CD4-positive, alpha-beta T cell treated with Interleukin-17A for 1 hour (primary cell): ENCODE results near the gene TPO.
"Not testable (repeated sequence)": the region's sequence is repeated elsewhere in the genome, so short reads cannot be mapped to it uniquely, and the experiment has no call there.

Experiments used
- DNase-seq: peaks from one replicate; pipeline ENCODE4 v3.0.0-alpha.2; 2020

TPO gene

GRCh38 chr2:1405967-1406366 lies 7.3 kb upstream of the TPO start:
- DNase-seq, result no peak

- DNase-seq, result no peak
Observed at GRCh38 chr2:1406434-1406833, 6.8 kb upstream of the TPO start.

DNA sequence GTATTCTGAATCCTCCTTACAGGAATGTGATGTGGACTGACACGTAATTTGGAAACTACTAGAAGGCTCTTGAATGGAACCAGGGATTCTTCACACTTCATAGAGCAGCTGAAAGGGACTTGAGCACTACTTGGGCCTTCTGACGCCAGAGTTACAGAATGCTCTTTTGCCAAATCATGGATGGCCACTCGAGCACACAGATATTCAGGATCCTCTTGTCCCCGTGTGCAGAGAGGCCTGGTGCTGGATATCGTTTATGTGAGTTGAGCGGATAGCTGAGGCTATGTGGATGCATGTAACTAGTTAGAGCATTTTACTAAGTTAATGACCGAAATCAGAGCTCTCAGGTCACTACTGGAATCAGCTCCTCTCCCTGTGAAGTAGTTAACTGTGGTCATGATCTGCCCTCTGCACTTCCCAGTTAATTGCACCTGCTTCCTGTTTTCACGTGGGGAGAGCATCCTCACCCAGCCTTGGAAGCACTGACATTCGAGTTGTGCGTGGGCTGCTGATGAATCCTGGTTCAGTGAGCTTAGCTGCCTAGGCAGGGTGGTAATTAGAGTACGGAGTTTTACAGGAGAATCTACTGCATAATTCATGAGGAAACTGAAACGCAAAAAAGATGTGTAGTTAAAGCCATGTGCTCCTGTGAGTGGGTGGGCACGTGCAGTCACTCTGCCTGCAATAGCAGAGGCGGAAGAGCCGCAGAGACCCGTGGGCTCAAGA lies 5.2 kb upstream of the TPO start:
- no peak for DNase-seq

DNA sequence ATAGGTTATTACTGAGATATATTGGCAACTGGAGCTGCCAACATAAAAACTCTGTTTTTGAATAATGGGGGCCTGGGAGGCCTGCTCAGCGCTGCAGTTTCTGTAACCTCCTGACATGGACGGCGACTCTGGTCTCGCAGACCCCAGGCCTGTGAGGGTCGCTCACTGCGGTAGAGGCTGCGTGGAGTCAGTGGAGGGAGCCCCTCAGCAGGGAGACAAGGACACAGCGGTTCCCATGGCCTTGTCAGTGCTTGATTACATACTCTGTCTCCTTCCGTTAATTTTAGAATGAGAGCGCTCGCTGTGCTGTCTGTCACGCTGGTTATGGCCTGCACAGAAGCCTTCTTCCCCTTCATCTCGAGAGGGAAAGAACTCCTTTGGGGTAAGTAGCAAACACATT lies 858 bp downstream of the TPO start:
- DNase-seq, result no peak

- DNase-seq, result not testable (repeated sequence)
Observed at GRCh38 chr2:1414901-1415300, 1.6 kb downstream of the TPO start.

DNA sequence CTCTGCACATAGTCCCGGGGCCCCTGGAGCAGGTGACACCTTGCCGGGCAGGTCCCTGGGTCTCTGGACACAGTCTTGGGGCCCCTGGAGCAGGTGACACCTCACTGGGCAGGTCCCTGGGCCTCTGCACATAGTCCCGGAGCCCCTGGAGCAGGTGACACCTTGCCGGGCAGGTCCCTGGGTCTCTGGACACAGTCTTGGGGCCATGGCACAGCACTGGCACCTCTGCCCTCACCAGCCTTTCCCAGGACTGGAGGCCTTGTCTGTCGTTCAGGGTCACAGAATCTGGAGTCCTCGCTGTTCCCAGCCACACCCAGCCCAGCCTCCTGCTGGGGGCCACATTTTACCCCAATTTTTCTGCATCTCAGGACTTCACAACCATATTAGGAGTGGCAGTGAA lies 2.2 kb downstream of the TPO start:
- no peak for DNase-seq

- no peak for DNase-seq
Observed at GRCh38 chr2:1418566-1418965, 5.3 kb downstream of the TPO start.

DNA sequence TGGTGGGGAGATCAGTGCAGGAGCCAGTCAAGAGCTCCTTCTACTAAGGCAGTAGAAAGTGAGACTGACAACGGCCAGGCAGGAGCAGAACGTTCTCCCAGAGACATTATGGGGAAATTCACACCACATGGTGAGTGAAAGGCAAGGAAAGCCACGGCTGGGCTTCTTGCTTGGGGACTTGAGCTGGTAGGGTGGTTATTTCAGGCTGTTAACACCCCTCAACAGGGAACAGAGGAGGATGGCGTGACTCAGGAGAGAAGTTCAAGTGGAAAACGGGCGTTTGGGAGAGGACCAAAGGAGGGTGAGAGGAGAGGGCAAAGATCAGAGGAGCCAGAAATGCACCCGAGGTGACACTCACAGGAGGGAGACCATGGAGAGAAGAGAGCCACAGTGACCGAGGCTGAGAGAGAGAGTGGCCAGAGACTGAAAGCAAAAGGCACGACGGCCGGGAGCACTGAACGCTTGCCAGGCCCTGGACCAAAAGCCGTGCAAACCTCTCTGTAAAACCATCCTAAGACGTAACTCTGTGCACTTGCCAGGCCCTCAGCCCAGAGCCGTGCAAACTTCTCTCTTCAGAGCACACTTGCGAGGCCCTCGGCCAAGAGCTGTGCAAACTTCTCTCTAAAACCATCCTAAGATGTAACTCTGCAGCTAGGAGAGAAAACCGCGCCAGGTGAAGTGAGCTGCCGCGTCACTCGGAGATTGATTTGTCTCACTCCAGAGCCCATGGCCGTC lies 7.7 kb downstream of the TPO start:
- DNase-seq, result no peak

GRCh38 chr2:1421731-1422130 lies 8.5 kb downstream of the TPO start:
- no peak for DNase-seq

DNA sequence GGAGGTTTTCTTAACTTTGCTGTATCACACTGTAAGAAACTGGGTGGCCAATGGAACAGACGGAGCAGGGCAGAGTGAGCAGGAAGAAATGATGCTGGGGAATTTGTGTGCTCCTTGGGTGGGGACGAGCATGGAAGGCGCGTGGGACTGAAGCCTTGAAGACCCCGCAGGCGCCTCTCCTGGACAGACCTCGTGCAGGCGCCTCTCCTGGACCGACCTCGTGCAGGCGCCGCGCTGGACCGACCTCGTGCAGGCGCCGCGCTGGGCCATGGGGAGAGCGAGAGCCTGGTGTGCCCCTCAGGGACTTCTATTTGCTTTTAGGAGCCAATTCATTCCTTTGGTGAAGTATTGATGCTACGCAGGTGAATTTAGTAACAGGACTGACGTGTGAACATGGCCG lies 8.9 kb downstream of the TPO start:
- DNase-seq, result no peak

GRCh38 chr2:1422716-1423285 lies 9.5 kb downstream of the TPO start:
- DNase-seq, result no peak

- no peak for DNase-seq
Observed at GRCh38 chr2:1427086-1427485, 13.8 kb downstream of the TPO start.

GRCh38 chr2:1429895-1430294 lies 16.6 kb downstream of the TPO start:
- DNase-seq, result no peak

DNA sequence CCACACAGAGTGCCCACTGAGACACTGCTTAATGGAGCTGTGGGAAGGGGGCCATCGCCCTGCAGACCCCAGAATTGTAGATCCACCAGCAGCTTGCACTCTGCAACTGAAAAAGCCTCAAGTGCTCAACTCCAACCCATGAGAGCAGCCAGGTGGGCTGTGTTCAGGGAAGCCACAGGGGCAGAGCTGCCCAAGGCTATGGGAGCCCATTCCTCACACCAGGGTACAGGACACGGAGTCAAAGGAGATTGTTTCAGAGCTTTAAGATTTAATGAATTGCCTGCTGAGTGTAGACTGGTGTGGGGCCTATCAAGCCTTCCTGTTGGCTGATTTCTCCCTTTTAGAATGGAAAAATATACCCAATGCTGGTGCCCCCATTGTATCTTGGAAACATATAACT lies 17.2 kb downstream of the TPO start:
- no peak for DNase-seq

GRCh38 chr2:1431886-1432400 lies 18.7 kb downstream of the TPO start:
- DNase-seq, result no peak

DNA sequence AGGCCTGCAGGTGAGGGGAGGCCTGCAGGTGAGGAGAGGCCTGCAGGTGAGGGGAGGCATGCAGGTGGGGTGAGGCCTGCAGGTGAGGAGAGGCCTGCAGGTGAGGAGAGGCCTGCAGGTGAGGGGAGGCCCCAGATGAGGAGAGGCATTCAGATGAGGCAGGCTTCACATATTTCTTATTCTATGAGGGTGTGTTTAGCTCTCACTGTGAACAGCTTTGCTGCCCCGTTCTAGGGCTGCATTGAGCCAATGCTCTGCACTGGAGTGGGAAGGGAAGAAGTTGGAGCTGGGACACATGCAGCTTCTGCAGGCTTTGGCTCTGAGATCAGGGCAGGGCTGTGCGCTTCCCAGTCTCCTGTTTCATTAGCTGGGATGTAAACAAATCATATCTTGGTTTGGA lies 19.5 kb downstream of the TPO start:
- DNase-seq, result no peak

DNA sequence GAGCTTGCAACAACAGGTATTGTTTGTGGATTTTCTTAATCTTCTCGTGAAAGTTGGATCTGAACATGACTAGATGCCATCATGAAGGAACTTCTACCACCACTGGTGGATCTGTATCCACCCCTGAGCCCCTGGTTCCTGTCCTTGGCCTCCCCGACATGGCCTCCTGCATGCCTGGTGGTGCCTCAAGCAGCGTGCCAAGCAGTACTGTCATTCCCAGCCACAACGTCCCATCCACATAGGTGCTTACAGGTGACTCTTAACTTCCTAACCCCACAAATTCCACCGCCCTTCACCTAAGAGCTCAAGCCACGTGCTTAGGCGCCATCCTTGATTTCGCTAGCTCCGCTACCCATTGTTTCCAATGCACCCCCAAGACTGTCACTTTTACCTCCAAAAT lies 23.1 kb downstream of the TPO start:
- DNase-seq, result no peak

DNA sequence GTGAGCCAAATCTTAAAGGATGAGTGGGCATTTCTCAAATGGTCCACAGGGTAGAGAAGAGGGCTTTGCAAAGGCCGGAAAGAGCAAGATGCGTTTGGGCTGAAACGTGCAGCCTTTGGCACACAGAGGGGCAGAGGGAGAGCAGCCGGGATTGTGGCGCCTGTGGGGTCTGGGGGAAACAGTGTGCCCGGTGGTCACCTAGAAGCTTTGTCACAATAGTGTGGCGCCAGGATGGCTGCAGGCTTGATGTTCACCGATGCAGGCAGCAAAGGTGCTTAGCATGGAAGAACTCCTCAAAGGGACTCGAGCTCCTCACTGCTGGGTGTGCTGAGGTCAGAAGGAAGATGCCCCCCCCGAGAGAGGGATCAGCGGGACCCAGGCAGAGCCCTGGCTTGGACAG lies 23.8 kb downstream of the TPO start:
- no peak for DNase-seq

DNA sequence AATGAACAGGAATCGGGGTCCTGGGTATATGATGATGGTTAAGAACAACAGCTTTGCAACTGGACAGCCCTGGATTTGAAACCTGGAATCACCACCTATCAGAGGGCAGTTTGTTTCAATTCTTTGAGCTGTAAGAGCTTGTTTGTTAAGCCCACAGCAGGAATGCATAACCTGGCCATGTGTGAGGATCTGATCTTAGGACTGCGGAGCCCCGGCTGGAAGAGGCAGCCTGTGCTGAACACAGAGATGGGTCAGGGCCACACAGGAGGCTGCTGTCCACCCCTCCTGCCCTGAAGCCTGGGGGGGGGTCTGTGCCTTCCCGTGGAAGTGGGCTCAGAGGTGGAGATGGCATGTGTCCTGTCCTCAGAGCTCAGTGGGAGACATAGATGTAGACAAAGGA lies 24.3 kb downstream of the TPO start:
- no peak for DNase-seq

GRCh38 chr2:1438972-1439371 lies 25.7 kb downstream of the TPO start:
- no peak for DNase-seq

- DNase-seq, result no peak
Observed at GRCh38 chr2:1440581-1440980, 27.3 kb downstream of the TPO start.

DNA sequence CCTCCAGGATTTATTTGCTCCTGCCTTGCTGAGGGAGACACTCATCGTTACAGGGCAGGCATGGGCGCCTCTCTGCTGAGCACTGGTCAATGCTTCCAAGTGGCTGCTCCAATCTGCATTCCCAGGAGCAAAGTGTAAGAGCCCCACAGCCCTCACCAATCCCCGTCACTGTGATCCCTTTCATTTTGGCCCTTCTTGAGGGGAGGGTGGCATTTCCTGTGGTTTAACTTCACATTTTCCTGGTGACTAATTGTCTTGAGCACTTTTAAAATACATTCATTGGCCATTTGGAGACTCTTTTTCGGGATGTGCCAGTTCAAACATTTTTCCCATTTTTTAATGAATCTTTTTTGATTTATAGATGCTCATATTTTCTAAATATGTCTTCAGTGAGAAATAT lies 33.0 kb downstream of the TPO start:
- DNase-seq, result no peak

- no peak for DNase-seq
Observed at GRCh38 chr2:1448009-1448408, 34.7 kb downstream of the TPO start.

GRCh38 chr2:1450915-1451314 lies 37.7 kb downstream of the TPO start:
- no peak for DNase-seq
